Body of pancreas (tissue), 4 donors: Measurements from ENCODE around the gene FLACC1.

Source experiments
- CTCF ChIP-seq, 7 experiments: fragments of 450-650 bp in 4 of 7; fragments of 200-600 bp in 3 of 7; sonication (generic) in 3 of 7; IDR thresholded peaks; one replicate each; pipeline ENCODE4 v1.5.1; 2016 to 2019; ENCODE audit warnings: antibody characterized with exemption in 7 of 7
- POLR2A ChIP-seq, 3 donors: fragments of 450-650 bp; IDR thresholded peaks; one replicate each; pipeline ENCODE4 v1.6.1; 2016; ENCODE audit warnings: antibody characterized with exemption in 3 of 3, mild to moderate bottlenecking in 2 of 3

DNA sequence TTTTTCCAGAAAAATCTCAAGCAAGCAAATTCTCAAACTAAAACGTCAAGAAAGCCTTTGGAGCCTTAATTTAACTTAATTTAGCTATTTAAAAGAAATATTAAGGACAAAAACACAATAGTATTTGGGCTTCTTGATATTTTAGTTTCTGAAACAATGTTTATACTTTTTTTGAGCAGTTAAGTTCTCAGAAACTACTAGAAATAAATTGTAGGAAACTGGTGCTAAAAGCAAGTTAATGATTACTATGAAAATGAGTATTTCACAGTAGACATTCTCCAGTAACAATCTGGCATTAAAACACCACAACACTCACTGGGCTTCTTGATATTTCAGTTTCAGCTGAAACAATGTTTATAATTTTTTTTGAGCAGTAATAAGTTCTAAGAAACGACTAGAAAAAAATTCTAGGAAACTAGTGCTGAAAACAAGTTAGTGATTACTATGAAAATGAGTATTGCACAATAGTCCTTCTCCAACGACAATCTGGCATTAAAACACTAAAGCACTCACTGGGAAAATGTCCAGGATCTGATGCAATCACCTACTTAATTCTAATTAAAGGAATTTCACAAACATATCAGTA lies 49.0 kb upstream of the FLACC1 start:
- TF ChIP-seq CTCF (IDR thresholded peaks at IDR 0.05) (no peak), POLR2A (IDR thresholded peaks at IDR 0.05) (no peak)
